Peyer's patch (tissue), 4 donors: ENCODE measurements around the gene PLP2.

Source experiments
- POLR2A ChIP-seq, 2 donors: fragments of 450-650 bp; IDR thresholded peaks; one replicate each; pipeline ENCODE4 v1.5.1; 2017; ENCODE audit warnings: antibody characterized with exemption in 2 of 2, mild to moderate bottlenecking in 2 of 2, moderate library complexity in 2 of 2
- TF ChIP-seq, protein P1 (sequence below), 6 experiments: fragments of 450-650 bp in 4 of 6; fragments of 200-600 bp in 2 of 6; sonication (generic) in 1 of 6; IDR thresholded peaks; one replicate each; pipeline ENCODE4 v1.5.1; 2017 to 2019; ENCODE audit warnings: antibody characterized with exemption in 6 of 6, mild to moderate bottlenecking in 3 of 6, moderate library complexity in 1 of 6

- TF ChIP-seq, protein P1, sequence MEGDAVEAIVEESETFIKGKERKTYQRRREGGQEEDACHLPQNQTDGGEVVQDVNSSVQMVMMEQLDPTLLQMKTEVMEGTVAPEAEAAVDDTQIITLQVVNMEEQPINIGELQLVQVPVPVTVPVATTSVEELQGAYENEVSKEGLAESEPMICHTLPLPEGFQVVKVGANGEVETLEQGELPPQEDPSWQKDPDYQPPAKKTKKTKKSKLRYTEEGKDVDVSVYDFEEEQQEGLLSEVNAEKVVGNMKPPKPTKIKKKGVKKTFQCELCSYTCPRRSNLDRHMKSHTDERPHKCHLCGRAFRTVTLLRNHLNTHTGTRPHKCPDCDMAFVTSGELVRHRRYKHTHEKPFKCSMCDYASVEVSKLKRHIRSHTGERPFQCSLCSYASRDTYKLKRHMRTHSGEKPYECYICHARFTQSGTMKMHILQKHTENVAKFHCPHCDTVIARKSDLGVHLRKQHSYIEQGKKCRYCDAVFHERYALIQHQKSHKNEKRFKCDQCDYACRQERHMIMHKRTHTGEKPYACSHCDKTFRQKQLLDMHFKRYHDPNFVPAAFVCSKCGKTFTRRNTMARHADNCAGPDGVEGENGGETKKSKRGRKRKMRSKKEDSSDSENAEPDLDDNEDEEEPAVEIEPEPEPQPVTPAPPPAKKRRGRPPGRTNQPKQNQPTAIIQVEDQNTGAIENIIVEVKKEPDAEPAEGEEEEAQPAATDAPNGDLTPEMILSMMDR (IDR thresholded peaks at IDR 0.05) = no peak
- TF ChIP-seq POLR2A (IDR thresholded peaks at IDR 0.05) = no peak
Measured at GRCh38 chrX:49122499-49122898, 49.2 kb upstream of the PLP2 start.
